Measurements from ENCODE around the gene MMP8. TPM values are rescaled to one million over a fixed set of nuclear protein-coding genes. Genes with fewer than 3 reads are reported as not detected.

MMP8 gene
- total RNA-seq, 2 donors from 2014 or later: not detected

- no peak within 1 kb of the TSS for H3K4me3 Mint-ChIP-seq
- peaks cover 9% of the 10 kb centered on the region for H3K27me3 Mint-ChIP-seq
- no peaks in the 10 kb centered on the region for H3K4me1 Mint-ChIP-seq
- H3K36me3 Mint-ChIP-seq (ENCODE audit: low read depth): no peaks in the 10 kb centered on the region
- no peak within 1 kb of the TSS for H3K27ac Mint-ChIP-seq
- no peak for ATAC-seq (replicated peaks)
- no peaks in the 10 kb centered on the region for H3K9me3 Mint-ChIP-seq
Observed at GRCh38 chr11:102705626-102706025, 19.1 kb downstream of the MMP8 start, which contains the start of gene MMP27. Gene MMP27, minus strand, starts transcription at chr11:102705769. Its CDS starts 55 bp downstream, at chr11:102705714.

- peaks cover 6% of the 10 kb centered on the region for H3K27me3 Mint-ChIP-seq
- ATAC-seq (replicated peaks): no peak
Observed at GRCh38 chr11:102704841-102705240, 19.9 kb downstream of the MMP8 start.

GRCh38 chr11:102703826-102704493 lies 20.8 kb downstream of the MMP8 start:
- Mint-ChIP-seq H3K9me3 (no peaks in the 10 kb centered on the region), H3K36me3 (ENCODE audit: low read depth) (no peaks in the 10 kb centered on the region), H3K4me3 (no peak overlapping the region), H3K4me1 (no peaks in the 10 kb centered on the region), H3K27ac (no peak overlapping the region), H3K27me3 (peaks cover 5% of the 10 kb centered on the region)
- ATAC-seq (replicated peaks): no peak

More at GRCh38 chr11:102704841-102705240, 19.9 kb downstream of the MMP8 start:
- Mint-ChIP-seq H3K4me1 (no peaks in the 10 kb centered on the region), H3K9me3 (no peaks in the 10 kb centered on the region), H3K27ac (no peak overlapping the region), H3K4me3 (no peak overlapping the region), H3K36me3 (ENCODE audit: low read depth) (no peaks in the 10 kb centered on the region)

GRCh38 chr11:102695201-102695600 lies 29.6 kb downstream of the MMP8 start:
- H3K4me1 Mint-ChIP-seq: no peaks in the 10 kb centered on the region
- no peaks in the 10 kb centered on the region for H3K9me3 Mint-ChIP-seq
- H3K36me3 Mint-ChIP-seq (ENCODE audit: low read depth): no peaks in the 10 kb centered on the region
- no peak overlapping the region for H3K27ac Mint-ChIP-seq
- ATAC-seq (replicated peaks): no peak
- H3K27me3 Mint-ChIP-seq: peaks cover 21% of the 10 kb centered on the region
- H3K4me3 Mint-ChIP-seq: no peak overlapping the region

- H3K9me3 Mint-ChIP-seq: no peaks in the 10 kb centered on the region
- no peak for ATAC-seq (replicated peaks)
Observed at GRCh38 chr11:102685754-102686153, 39.0 kb downstream of the MMP8 start.

GRCh38 chr11:102685338-102685737 lies 39.4 kb downstream of the MMP8 start:
- Mint-ChIP-seq H3K36me3 (ENCODE audit: low read depth) (no peaks in the 10 kb centered on the region), H3K4me1 (no peaks in the 10 kb centered on the region), H3K4me3 (no peak overlapping the region), H3K9me3 (no peaks in the 10 kb centered on the region), H3K27me3 (peaks cover 9% of the 10 kb centered on the region), H3K27ac (no peak overlapping the region)
- ATAC-seq (replicated peaks): no peak

More at GRCh38 chr11:102685754-102686153, 39.0 kb downstream of the MMP8 start:
- H3K36me3 Mint-ChIP-seq (ENCODE audit: low read depth): no peaks in the 10 kb centered on the region
- H3K27ac Mint-ChIP-seq: no peak overlapping the region
- H3K4me1 Mint-ChIP-seq: no peaks in the 10 kb centered on the region
- H3K27me3 Mint-ChIP-seq: peaks cover 9% of the 10 kb centered on the region
- no peak overlapping the region for H3K4me3 Mint-ChIP-seq

GRCh38 chr11:102683277-102683676 lies 41.5 kb downstream of the MMP8 start:
- Mint-ChIP-seq H3K4me3 (no peak overlapping the region), H3K27me3 (peaks cover 23% of the 10 kb centered on the region), H3K36me3 (ENCODE audit: low read depth) (no peaks in the 10 kb centered on the region), H3K4me1 (no peaks in the 10 kb centered on the region), H3K27ac (no peak overlapping the region), H3K9me3 (no peaks in the 10 kb centered on the region)
- ATAC-seq (replicated peaks): no peak

- H3K36me3 Mint-ChIP-seq (ENCODE audit: low read depth): no peaks in the 10 kb centered on the region
- H3K27ac Mint-ChIP-seq: no peak overlapping the region
- H3K9me3 Mint-ChIP-seq: no peaks in the 10 kb centered on the region
- no peak overlapping the region for H3K4me3 Mint-ChIP-seq
- no peaks in the 10 kb centered on the region for H3K4me1 Mint-ChIP-seq
- no peak for ATAC-seq (replicated peaks)
- H3K27me3 Mint-ChIP-seq: peaks cover 24% of the 10 kb centered on the region
Observed at GRCh38 chr11:102680945-102681344, 43.8 kb downstream of the MMP8 start.

- H3K36me3 Mint-ChIP-seq (ENCODE audit: low read depth): no peaks in the 10 kb centered on the region
- H3K4me1 Mint-ChIP-seq: no peaks in the 10 kb centered on the region
- H3K27ac Mint-ChIP-seq: no peak overlapping the region
- no peak overlapping the region for H3K4me3 Mint-ChIP-seq
- H3K9me3 Mint-ChIP-seq: no peaks in the 10 kb centered on the region
- peaks cover 28% of the 10 kb centered on the region for H3K27me3 Mint-ChIP-seq
- no peak for ATAC-seq (replicated peaks)
Observed at GRCh38 chr11:102678022-102678421, 46.7 kb downstream of the MMP8 start.

GRCh38 chr11:102676084-102676483 lies 48.7 kb downstream of the MMP8 start:
- ATAC-seq (replicated peaks): no peak
- H3K36me3 Mint-ChIP-seq (ENCODE audit: low read depth): no peaks in the 10 kb centered on the region
- no peaks in the 10 kb centered on the region for H3K9me3 Mint-ChIP-seq
- H3K27me3 Mint-ChIP-seq: peaks cover 24% of the 10 kb centered on the region
- H3K4me1 Mint-ChIP-seq: no peaks in the 10 kb centered on the region
- H3K27ac Mint-ChIP-seq: no peak overlapping the region
- H3K4me3 Mint-ChIP-seq: no peak overlapping the region

- peaks cover 5% of the 10 kb centered on the region for H3K27me3 Mint-ChIP-seq
- no peak overlapping the region for H3K4me3 Mint-ChIP-seq
- H3K27ac Mint-ChIP-seq: no peak overlapping the region
Observed at GRCh38 chr11:102669664-102670063, 55.1 kb downstream of the MMP8 start.

GRCh38 chr11:102666331-102666957 lies 58.3 kb downstream of the MMP8 start:
- H3K4me1 Mint-ChIP-seq: no peaks in the 10 kb centered on the region
- no peaks in the 10 kb centered on the region for H3K36me3 Mint-ChIP-seq (ENCODE audit: low read depth)
- ATAC-seq (replicated peaks): no peak

More at GRCh38 chr11:102669664-102670063, 55.1 kb downstream of the MMP8 start:
- H3K4me1 Mint-ChIP-seq: no peaks in the 10 kb centered on the region
- no peaks in the 10 kb centered on the region for H3K36me3 Mint-ChIP-seq (ENCODE audit: low read depth)
- no peak for ATAC-seq (replicated peaks)
- H3K9me3 Mint-ChIP-seq: no peaks in the 10 kb centered on the region

GRCh38 chr11:102664001-102664752 lies 60.6 kb downstream of the MMP8 start:
- H3K27ac Mint-ChIP-seq: no peak overlapping the region
- no peak overlapping the region for H3K4me3 Mint-ChIP-seq
- H3K4me1 Mint-ChIP-seq: no peaks in the 10 kb centered on the region
- peaks cover 7% of the 10 kb centered on the region for H3K27me3 Mint-ChIP-seq
- H3K9me3 Mint-ChIP-seq: no peaks in the 10 kb centered on the region
- no peak for ATAC-seq (replicated peaks)
- no peaks in the 10 kb centered on the region for H3K36me3 Mint-ChIP-seq (ENCODE audit: low read depth)

More at GRCh38 chr11:102666331-102666957, 58.3 kb downstream of the MMP8 start:
- Mint-ChIP-seq H3K4me3 (no peak overlapping the region), H3K27me3 (peaks cover 7% of the 10 kb centered on the region), H3K9me3 (no peaks in the 10 kb centered on the region), H3K27ac (no peak overlapping the region)

- no peak overlapping the region for H3K27ac Mint-ChIP-seq
- no peaks in the 10 kb centered on the region for H3K9me3 Mint-ChIP-seq
- H3K27me3 Mint-ChIP-seq: peaks cover 12% of the 10 kb centered on the region
- no peaks in the 10 kb centered on the region for H3K4me1 Mint-ChIP-seq
- H3K36me3 Mint-ChIP-seq (ENCODE audit: low read depth): no peaks in the 10 kb centered on the region
- no peak for ATAC-seq (replicated peaks)
- H3K4me3 Mint-ChIP-seq: no peak overlapping the region
Observed at GRCh38 chr11:102662607-102663006, 62.1 kb downstream of the MMP8 start.

All from activated T-helper 17 cell treated with anti-CD3 and anti-CD28 coated beads, Interleukin-2, amount 50 U/mL, for 72 hours (primary cell).